SK-N-SH (cell line): Measurements from ENCODE around the gene PAOX. TPM values are rescaled to one million over a fixed set of nuclear protein-coding genes. Genes with fewer than 3 reads are reported as not detected.
"Not testable (repeated sequence)": the region's sequence is repeated elsewhere in the genome, so short reads cannot be mapped to it uniquely, and the experiment has no call there.

Source experiments
- CTCF ChIA-PET: fragments of 300-600, 350-600 bp; formaldehyde crosslinking; extraction: SDS; loops from one replicate; lab custom pipeline; 2021; lab: Yijun Ruan, JAX
- POLR2A ChIA-PET: fragments of 350-600 bp; sonication (Branson Sonifier 250); formaldehyde crosslinking; extraction: SDS; loops from one replicate; lab custom pipeline; 2020; ENCODE audit warnings: antibody characterized with exemption, inconsistent platforms; lab: Yijun Ruan, JAX
- DNase-seq: peaks from one replicate; pipeline ENCODE4 v3.0.0; 2012
- H2AFZ ChIP-seq: fragments of 200-600 bp; sonication (generic); 2 replicates; pipeline ENCODE4 v1.8.1; 2016; ENCODE audit warnings: antibody characterized with exemption, mild to moderate bottlenecking, low read depth
- H3F3A ChIP-seq: fragments of 200-600 bp; sonication (generic); replicated peaks from 2 replicates; pipeline ENCODE3; 2016; ENCODE audit warnings: antibody characterized with exemption, mild to moderate bottlenecking; ENCODE audit not compliant: insufficient read depth
- H3K27ac ChIP-seq, 2 experiments: fragments of 200-500 bp in 1 of 2; fragments of 200-600 bp in 1 of 2; sonication (Bioruptor generic) in 1 of 2; sonication (generic), shearing (Covaris generic) in 1 of 2; 2 replicates each; pipeline versions ENCODE4 v1.5.1 to v1.6.1; 2014 to 2016; ENCODE audit warnings: low read depth in 2 of 2, inconsistent platforms in 1 of 2, low read length in 1 of 2, mild to moderate bottlenecking in 1 of 2, mixed read lengths in 1 of 2
- H3K27me3 ChIP-seq: fragments of 200-600 bp; sonication (generic), shearing (Covaris generic); 2 replicates; pipeline ENCODE4 v1.6.1; 2016; ENCODE audit warnings: mixed run types; ENCODE audit not compliant: insufficient read depth
- H3K36me3 ChIP-seq, 2 experiments: fragments of 200-500 bp in 1 of 2; fragments of 200-600 bp in 1 of 2; sonication (Bioruptor generic) in 1 of 2; sonication (generic) in 1 of 2; replicated peaks in 1 of 2; 2 replicates each; pipeline versions ENCODE3 to v1.5.1; 2014 to 2016; ENCODE audit warnings: low read length in 1 of 2, mild to moderate bottlenecking in 1 of 2; ENCODE audit not compliant: insufficient read depth in 2 of 2, control insufficient read depth in 1 of 2
- H3K4me1 ChIP-seq, 2 experiments: fragments of 200-500 bp in 1 of 2; fragments of 200-600 bp in 1 of 2; sonication (Bioruptor generic) in 1 of 2; sonication (generic), shearing (Covaris generic) in 1 of 2; 2 replicates each; pipeline versions ENCODE4 v1.5.1 to v1.6.1; 2014 to 2016; ENCODE audit warnings: low read depth in 1 of 2, low read length in 1 of 2, mixed run types in 1 of 2; ENCODE audit not compliant: insufficient read depth in 2 of 2, control insufficient read depth in 1 of 2
- H3K4me2 ChIP-seq: fragments of 200-600 bp; sonication (generic), shearing (Covaris generic); 2 replicates; pipeline ENCODE4 v1.6.1; 2017; ENCODE audit warnings: mixed run types
- H3K4me3 ChIP-seq, 2 experiments: fragments of 200-500 bp in 1 of 2; fragments of 200-600 bp in 1 of 2; sonication (Bioruptor generic) in 1 of 2; sonication (generic), shearing (Covaris generic) in 1 of 2; 2 replicates each; pipeline versions ENCODE4 v1.5.1 to v1.8.1; 2014 to 2016; ENCODE audit warnings: low read depth in 2 of 2, inconsistent platforms in 1 of 2, low read length in 1 of 2, mild to moderate bottlenecking in 1 of 2, mixed read lengths in 1 of 2, moderate library complexity in 1 of 2
- H3K79me2 ChIP-seq: fragments of 200-600 bp; sonication (generic); 2 replicates; pipeline ENCODE4 v1.8.1; 2017; ENCODE audit warnings: mild to moderate bottlenecking; ENCODE audit not compliant: insufficient read depth
- H3K9ac ChIP-seq: fragments of 200-600 bp; sonication (generic); 2 replicates; pipeline ENCODE4 v1.6.1; 2017; ENCODE audit warnings: mixed run types
- H3K9me2 ChIP-seq: fragments of 200-600 bp; sonication (generic); 2 replicates; pipeline ENCODE4 v1.6.1; 2017; ENCODE audit warnings: mixed run types
- H3K9me3 ChIP-seq: fragments of 200-600 bp; sonication (generic); 2 replicates; pipeline ENCODE4 v1.6.1; 2017; ENCODE audit warnings: mixed run types, mild to moderate bottlenecking, moderate library complexity
- H4K20me1 ChIP-seq: fragments of 200-600 bp; sonication (generic); 2 replicates; pipeline ENCODE4 v1.6.1; 2017; ENCODE audit warnings: mild to moderate bottlenecking, mixed run types; ENCODE audit not compliant: insufficient read depth
- ELF1 ChIP-seq: IDR thresholded peaks from 2 replicates; pipeline ENCODE4 v1.4.0; 2012
- GABPA ChIP-seq: IDR thresholded peaks from 2 replicates; pipeline ENCODE4 v1.4.0; 2012; ENCODE audit warnings: low read depth, mild to moderate bottlenecking
- MAX ChIP-seq: IDR thresholded peaks from 2 replicates; pipeline ENCODE4 v1.4.0; 2012; ENCODE audit warnings: low read depth
- MEF2A ChIP-seq: IDR thresholded peaks from 2 replicates; pipeline ENCODE4 v1.4.0; 2012; ENCODE audit warnings: low read depth, borderline replicate concordance
- POLR2AphosphoS5 ChIP-seq: IDR thresholded peaks from 2 replicates; pipeline ENCODE4 v1.6.1; 2012; ENCODE audit warnings: low read depth, low read length
- RAD21 ChIP-seq: IDR thresholded peaks from 2 replicates; pipeline ENCODE4 v1.6.1; 2012; ENCODE audit warnings: mild to moderate bottlenecking, low read length
- SMC3 ChIP-seq: IDR thresholded peaks from 2 replicates; pipeline ENCODE4 v1.6.1; 2012; ENCODE audit warnings: low read depth, low read length, improper control_type of control experiment
- TCF12 ChIP-seq: IDR thresholded peaks from 2 replicates; pipeline ENCODE4 v1.4.0; 2012
- TEAD4 ChIP-seq: IDR thresholded peaks from 2 replicates; pipeline ENCODE4 v1.4.0; 2012; ENCODE audit warnings: mild to moderate bottlenecking, borderline replicate concordance; ENCODE audit not compliant: insufficient read depth
- YY1 ChIP-seq: IDR thresholded peaks from 2 replicates; pipeline ENCODE4 v1.4.0; 2012; ENCODE audit warnings: low read depth, mild to moderate bottlenecking
- WGBS: methylation state at CpG from one replicate; pipeline ENCODE4 v1.1.6; 2017; ENCODE audit warnings: low lambda C conversion rate; 5-methylcytosine and 5-hydroxymethylcytosine counted together
- polyA plus RNA-seq, 3 experiments: library from polyadenylated mRNA; depleted of rRNA; stranded (reverse); fragments of >200 nt; gene quantifications; 2 replicates each; pipeline ENCODE4 v1.2.3, GENCODE V29; 2012

The PAOX gene
- polyA plus RNA-seq, 1 of the 3 experiments (the other 2 are of a cell fraction): 6.2 TPM

- TF ChIP-seq MAX: no peak
- no peak for TF ChIP-seq TCF12
- TF ChIP-seq YY1: no peak
- no peak for TF ChIP-seq MEF2A
- no peak for TF ChIP-seq SMC3
- TF ChIP-seq POLR2AphosphoS5: no peak
- TF ChIP-seq, all 33 proteins: peak for 0
These were observed 6.2 kb downstream of the PAOX start (continued) for GRCh38 chr10:133385214-133385613.

DNA sequence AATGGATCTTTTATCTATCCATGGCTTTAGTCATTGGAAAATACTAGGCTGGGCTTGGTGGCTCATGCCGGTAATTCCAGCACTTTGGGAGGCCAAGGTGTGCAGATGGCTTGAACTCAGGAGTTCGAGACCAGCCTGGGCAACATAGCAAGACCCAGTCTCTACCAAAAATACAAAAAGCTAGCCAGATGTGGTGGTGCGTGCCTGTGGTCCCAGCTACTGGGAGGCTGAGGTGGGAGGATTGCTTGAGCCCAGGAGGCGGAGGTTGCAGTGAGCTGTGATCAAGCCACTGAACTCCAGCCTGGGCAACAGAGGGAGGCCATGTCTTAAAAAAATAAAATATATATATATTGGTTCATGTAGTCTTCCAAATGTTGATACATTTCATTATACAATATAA lies 7.9 kb downstream of the PAOX start:
- H3F3A ChIP-seq, H3K9me2 ChIP-seq, H3K79me2 ChIP-seq, H3K4me3 ChIP-seq, POLR2A ChIA-PET, DNase-seq, H3K9ac ChIP-seq, H3K9me3 ChIP-seq, H3K4me2 ChIP-seq, H3K27ac ChIP-seq, H4K20me1 ChIP-seq, H3K4me1 ChIP-seq, H3K27me3 ChIP-seq, H3K36me3 ChIP-seq, H2AFZ ChIP-seq: not testable (repeated sequence)
- 88% methylated on average over 4 of the region's 4 CpGs for WGBS
- CTCF ChIA-PET: interaction anchor here (1.1 kb wide), 1 partner anchor 58 kb away, joined by 4 read pairs; no protein-coding TSS in a partner anchor

DNA sequence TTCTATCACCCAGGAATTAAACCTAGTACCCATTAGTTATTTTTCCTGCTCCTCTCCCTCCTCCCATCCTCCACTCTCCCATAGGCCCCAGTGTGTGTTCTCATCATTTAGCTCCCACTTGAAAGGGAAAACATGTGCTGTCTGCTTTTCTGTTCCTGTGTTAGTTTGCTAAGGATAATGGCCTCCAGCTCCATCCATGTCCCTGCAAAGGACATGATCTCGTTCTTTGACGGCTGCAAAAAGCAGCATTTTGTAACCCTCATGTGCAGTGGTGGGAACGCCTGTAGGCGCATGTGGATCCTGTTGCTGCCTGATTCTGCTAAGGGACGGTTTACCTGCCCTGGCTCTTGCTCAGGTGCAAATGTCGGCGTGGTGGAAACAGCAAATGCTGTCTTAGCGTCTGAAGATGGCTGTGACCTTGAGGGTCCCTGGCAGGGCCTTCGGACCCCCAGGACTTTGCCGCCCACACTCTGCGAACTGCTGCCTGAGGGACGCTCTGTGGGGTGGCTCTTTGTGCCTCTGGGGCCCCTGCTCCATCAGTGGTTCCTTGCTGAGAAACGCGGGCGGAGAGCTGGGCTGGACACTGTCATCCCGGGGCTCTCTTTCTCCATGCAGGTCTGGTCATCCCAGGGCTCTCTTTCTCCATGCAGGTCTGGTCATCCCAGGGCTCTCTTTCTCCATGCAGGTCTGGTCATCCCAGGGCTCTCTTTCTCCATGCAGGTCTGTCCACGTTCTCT lies 9.3 kb downstream of the PAOX start:
- Histone ChIP-seq H3K27ac (no peak overlapping the region), H3K4me1 (no peaks in the 10 kb centered on the region), H3K36me3 (peaks cover 0 to 3% of the 10 kb centered on the region in 2 experiments)
- WGBS: 84% methylated on average over 13 of the region's 17 CpGs
- ChIA-PET POLR2A (no interaction called here), CTCF (interaction anchor here (1.6 kb wide), 1 partner anchor 30 kb away, joined by 4 read pairs; the partner anchor contains the start of gene FUOM)
- TF ChIP-seq GABPA (peak; percentile 29; the same call in 1 of the 2 replicates), TEAD4 (no peak), RAD21 (no peak), TCF12 (no peak), ELF1 (no peak)
- TF ChIP-seq, all 33 proteins: peak for 1
- Histone ChIP-seq H2AFZ (no peak overlapping the region), H3F3A (no peaks in the 10 kb centered on the region), H3K27me3 (no peaks in the 10 kb centered on the region), H4K20me1 (no peaks in the 10 kb centered on the region), H3K4me3 (no peak overlapping the region), H3K9ac (no peak overlapping the region), H3K79me2 (no peaks in the 10 kb centered on the region), H3K9me2 (no peaks in the 10 kb centered on the region), H3K9me3 (no peaks in the 10 kb centered on the region), H3K4me2 (no peak overlapping the region)
- DNase-seq: no peak
